Measurements from ENCODE around the gene SEMA5B.

GRCh38 chr3:123025642-123026521, 1.7 kb downstream of the SEMA5B start:
- TF ChIP-seq POLR2AphosphoS5 (IDR thresholded peaks at IDR 0.05; ENCODE audit: low read depth, low read length) = no peak
- TF ChIP-seq POLR2A (IDR thresholded peaks at IDR 0.05; ENCODE audit: low read depth, low read length) = no peak
- no peak for TF ChIP-seq TAF1 (IDR thresholded peaks at IDR 0.05; ENCODE audit: low read depth, low read length)
